GM18505 (cell line): ENCODE results near the gene ZFAND6.
A peak's percentile ranks its signal among the peaks of the same experiment; 100 is the strongest.
"Not testable (repeated sequence)": the region's sequence is repeated elsewhere in the genome, so short reads cannot be mapped to it uniquely, and the experiment has no call there.

Experiments
- ATAC-seq: cut with Tn5 transposase; IDR thresholded peaks from one replicate; pipeline ENCODE4 v1.9.1; 2021; ENCODE audit not compliant: unreplicated experiment
- POLR2A ChIP-seq: IDR thresholded peaks from 4 replicates; pipeline ENCODE4 v1.6.1; 2011; ENCODE audit warnings: borderline replicate concordance; ENCODE audit not compliant: insufficient read depth, insufficient read length; ENCODE audit errors: extremely low read depth

ZFAND6 gene

DNA sequence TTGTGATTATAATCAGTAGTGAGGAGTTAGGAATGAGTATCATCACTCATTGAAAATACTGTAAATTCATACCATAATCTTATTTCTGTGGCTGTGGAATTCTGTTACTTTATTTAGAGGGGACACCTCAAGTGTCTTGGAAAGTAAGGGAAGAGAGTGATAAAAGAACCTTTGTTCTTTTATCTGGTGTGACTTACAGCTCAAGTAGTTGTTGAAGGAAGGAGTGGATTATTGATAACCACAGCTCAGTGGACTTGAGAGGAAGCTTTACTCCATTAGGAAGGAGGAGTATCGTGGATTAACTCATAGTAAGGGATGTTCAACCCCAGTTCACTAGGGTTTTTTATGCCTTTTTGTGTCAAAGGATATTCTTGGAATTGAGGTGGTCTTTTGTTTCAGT lies 61.2 kb downstream of the ZFAND6 start:
- no peak for TF ChIP-seq POLR2A
- no peak for ATAC-seq

DNA sequence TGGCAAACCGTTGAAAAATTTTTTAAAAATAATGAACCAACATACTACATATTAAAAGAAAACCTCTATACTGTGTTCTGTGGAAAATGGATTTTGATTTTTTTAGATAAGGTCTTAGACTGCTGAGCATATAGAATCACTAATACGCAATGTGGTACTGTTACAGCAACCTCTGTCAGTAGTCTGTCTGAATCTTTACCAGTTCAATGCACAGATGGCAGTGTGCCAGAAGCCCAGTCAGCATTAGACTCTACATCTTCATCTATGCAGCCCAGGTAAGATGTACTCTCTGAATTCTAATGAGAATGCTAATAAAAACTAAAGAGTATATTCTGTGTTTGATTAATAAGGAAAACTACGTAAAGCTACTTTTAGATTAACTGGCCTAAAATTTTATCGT lies 62.1 kb downstream of the ZFAND6 start:
- no peak for TF ChIP-seq POLR2A
- no peak for ATAC-seq

DNA sequence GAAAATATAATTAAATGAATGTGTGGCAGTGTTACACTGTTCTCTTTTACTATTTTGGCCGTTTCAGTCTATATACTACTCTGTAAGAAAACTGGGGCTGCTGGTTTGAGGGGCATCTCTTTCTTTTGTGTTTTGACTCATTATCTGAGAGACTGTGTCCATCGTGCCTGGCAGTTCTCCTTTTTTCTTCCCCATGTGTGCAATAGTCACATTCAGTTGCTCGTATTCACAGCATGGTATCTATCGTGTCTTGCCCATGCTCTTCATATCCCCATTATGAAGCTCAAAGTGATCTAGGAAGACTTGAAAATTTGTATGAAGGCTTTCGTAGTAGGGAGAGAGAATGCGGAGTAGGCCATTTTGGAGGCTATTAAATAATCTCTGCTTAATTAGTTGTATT lies 63.6 kb downstream of the ZFAND6 start:
- TF ChIP-seq POLR2A = no peak
- no peak for ATAC-seq

DNA sequence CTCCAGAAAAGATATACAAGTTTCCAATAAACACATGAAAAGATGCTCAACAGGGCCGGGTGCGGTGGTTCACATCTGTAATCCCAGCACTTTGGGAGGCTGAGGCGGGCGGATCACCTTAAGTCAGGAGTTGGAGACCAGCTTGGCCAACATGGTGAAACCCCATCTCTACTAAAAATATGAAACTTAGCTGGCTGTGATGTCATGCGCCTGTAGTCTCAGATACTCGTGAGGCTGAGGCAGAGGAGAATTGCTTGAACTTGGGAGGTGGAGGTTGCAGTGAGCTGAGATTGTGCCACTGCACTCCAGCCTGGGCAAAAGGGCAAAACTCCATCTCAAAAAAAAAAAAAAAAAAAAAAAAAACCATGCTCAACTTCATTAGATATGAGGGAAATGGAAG lies 67.8 kb downstream of the ZFAND6 start:
- not testable (repeated sequence) for ATAC-seq

DNA sequence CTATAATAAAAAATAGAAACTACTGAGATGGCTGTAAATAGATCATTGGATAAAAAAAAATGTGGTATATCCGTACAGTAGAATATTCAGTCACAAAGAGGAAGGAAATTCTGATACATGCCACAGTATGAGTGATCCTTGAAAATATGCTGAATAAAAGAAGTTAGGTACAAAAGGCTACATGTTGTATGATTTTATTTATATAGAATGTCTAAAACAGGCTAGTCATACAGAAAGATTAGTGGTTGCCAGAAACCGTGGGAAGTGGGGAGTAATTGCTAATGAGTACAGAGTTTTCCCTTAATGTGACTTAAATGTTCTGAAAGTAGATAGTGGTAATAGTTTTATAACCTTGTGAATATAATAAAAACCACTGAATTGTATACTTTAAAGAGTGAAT lies 68.4 kb downstream of the ZFAND6 start:
- TF ChIP-seq POLR2A = no peak
- no peak for ATAC-seq

DNA sequence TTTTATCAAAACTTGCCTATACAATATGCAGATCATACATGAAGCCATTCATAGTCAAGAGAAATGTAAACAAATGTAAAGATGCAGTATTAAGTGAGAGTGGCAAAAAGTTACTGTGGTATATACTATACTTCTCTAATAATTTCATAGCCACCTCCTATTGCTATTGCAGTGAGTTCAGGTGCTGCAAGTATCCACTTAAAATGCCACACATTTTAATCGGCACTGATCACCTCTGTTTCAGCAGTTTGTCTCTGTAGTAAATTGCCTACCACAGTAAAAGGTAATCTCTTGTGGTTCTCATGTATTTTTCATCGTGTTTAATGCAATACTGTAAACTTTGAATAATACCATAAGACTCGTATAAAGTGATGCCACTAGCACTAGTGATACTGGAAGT lies 72.9 kb downstream of the ZFAND6 start:
- no peak for TF ChIP-seq POLR2A
- no peak for ATAC-seq

DNA sequence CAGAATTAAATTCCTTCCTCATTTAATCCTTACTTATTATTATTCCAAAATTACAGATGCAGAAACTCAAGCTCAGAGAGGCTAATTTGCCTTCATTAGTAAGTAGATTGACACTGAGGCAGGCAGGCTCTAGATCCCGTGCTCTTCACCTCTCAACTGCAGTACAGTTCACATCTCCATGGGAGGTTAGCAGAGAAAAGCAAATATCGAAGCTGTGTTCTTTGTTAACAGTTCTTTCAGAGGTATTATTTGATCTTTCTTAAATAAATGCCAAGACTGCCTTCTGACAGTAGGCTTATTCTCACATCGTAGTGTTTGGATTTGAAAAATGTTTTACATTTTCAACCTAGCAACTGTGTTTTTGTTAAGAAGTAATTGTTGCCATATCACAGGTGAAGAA lies 77.4 kb downstream of the ZFAND6 start:
- TF ChIP-seq POLR2A = no peak
- ATAC-seq = no peak

DNA sequence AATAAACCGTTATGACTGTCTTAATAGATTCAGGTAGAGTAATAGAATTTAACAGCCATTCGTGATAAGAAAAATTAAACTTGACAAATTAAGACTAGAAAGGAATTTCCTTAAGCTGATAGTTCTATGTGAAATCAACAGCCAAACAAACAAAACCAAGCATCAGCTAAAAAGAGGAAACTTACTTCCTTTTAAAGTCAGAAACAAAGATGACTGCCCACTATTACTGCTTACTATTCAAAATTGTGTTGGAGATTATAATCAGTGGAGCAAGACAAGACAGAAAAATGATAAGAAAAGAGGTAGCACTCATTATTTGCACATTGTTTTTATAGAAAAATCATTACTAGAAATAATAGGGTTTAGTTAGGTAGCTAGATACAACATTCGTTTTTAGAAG lies 79.5 kb downstream of the ZFAND6 start:
- no peak for ATAC-seq
- no peak for TF ChIP-seq POLR2A

DNA sequence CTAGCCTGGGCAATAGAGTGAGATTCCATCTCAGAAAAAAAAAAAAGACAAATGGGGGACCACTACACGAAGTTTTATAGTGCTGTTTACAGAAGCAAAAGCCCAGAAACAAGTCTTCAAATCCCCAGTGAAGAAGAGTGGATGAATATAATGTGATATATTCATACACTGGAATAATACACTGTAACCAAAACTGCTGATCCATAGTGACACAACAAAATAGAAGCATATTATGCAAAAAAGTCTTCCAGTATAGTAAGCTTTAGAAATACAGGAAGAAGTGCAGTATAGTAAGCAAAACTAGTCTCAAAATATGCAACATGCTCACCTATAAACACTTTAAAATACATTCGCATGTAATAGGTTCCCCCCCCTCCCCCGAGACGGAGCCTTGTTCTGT lies 81.4 kb downstream of the ZFAND6 start:
- no peak for TF ChIP-seq POLR2A
- no peak for ATAC-seq

DNA sequence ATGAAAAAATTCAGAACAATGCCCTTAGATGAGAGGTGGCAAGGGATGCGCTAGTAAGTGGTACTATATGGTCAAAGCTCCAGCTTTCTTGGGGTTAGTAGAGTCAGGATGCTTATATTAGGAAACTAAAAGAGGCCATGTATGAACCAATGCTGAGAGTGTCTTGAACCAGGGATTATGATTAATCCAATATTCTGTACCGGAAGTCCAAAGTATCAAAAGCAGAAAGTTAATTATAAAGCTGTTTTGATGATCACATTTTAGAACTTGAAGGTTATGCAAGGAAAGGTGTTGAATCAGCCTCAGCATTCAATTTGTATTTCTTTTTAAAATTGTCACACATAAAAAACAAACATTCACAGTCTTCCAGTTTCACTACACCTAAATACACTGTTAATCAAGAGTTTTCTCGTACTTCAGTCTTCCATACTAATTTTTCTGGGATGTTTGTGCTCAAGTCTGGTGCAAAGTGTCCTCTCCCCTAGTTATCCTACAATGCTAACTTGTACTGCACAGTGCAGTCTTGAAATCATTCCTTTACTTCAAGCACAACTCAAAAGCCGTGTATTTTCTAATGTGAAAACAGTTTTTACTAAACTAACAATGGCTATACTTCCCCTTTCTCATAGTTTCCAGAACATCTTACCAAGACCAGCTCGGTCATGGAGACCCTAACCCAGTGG lies 82.6 kb downstream of the ZFAND6 start:
- no peak for ATAC-seq

DNA sequence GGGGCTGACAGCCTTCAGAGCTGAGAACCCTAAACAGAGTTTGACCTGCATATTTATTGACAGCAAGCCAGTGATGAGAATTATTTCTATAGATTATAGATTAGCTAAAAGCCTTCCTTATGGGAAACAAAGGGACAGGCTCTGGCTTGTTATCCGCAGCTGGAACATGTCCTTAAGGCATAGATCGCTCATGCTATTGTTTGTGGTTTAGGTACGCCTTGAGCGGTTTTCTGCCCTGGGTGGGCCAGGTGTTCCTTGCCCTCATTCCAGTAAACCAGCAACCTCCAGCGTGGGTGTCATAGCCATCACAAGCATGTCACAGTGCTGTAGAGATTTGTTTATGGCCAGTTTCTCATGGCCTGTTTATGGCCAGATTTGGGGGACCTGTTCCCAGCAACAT lies 83.2 kb downstream of the ZFAND6 start:
- TF ChIP-seq POLR2A = no peak
- no peak for ATAC-seq

More for the DNA sequence above, 82.6 kb downstream of the ZFAND6 start:
- TF ChIP-seq POLR2A = no peak

DNA sequence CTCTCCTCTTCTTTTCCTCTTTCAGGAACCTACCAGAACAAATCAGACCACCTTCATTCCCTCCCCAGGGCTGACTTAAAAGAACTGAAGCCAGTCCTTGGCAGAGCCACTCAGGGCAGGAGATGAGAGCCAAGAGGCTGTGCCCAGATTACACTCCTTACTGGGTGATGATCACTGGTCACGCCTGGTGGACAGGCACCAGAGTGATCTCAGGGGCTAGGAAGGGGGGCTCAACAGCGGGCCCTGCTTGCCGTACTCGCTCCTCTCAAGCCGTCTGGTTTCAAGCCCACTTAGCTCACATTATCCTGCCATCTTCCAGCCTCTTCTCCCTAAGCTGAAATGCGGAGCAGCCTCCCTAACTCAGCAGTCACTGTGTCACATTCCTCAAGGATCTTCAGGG lies 91.7 kb downstream of the ZFAND6 start:
- no peak for TF ChIP-seq POLR2A
- ATAC-seq = no peak

DNA sequence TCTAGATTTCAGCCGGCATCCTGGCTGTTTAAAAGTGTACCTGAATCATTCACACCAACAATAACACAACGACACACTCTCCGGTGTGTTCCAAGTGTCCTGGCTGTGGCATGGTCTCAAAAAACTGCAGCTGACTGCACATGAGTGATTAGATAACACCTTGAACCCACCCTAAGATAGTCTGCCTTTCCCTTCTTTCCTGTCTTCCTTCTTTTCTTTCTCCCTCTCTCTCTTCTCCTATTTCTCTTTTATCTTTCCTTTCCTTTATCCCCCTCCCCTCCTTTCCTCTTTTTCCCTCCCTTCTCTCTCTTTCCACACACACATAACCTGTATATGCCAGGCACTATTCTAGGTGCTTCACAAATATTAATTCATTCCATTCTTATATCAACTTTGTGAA lies 92.1 kb downstream of the ZFAND6 start:
- no peak for ATAC-seq
- TF ChIP-seq POLR2A = no peak

DNA sequence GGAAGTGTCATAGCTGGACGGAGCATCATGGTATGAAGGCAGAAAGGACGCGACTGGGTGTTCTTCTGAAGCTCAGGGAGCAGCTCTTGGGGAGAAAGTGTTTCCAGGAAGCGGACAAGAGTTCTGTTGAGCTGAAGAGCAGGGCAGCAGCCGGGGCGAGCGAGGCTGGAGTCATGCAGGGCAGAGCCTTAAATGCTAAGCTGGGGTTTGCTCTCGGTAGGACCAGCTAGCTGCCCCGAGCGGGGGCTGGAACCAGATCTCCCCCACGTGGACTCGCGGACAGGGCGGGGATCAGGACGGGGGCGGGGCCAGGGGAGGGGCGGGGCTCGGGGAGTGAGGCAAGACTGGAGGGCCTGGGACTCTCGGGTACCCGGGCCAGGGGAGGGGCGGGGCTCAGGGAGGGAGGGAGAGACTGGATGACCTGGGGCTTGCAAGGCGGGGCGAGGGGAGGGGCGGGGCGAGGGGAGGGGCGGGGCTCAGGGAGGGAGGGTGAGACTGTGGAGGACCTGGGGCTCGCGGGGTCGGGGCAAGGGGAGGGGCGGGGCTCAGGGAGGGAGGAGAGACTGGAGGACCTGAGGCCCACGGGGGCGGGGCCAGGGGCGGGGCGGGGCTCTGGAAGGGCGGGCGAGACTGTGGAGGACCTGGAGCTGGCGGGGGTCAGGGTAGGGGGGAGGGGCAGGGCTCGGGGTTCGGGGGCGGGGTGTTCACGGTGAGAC lies 92.9 kb downstream of the ZFAND6 start:
- ATAC-seq = peak; percentile 59
- no peak for TF ChIP-seq POLR2A
